Right ventricle myocardium superior (tissue), 1 donor: Measurements from ENCODE around the gene TAX1BP1. TPM values are rescaled to one million over a fixed set of nuclear protein-coding genes. Genes with fewer than 3 reads are reported as not detected.
"Not testable (repeated sequence)": the region's sequence is repeated elsewhere in the genome, so short reads cannot be mapped to it uniquely, and the experiment has no call there.

Source experiments
- ATAC-seq: fragments of 200-7000 bp; cut with Tn5 transposase; one replicate; pipeline ENCODE4 v1.9.1; 2020; ENCODE audit warnings: mild to moderate bottlenecking; ENCODE audit not compliant: poor library complexity
- DNase-seq: peaks from one replicate; pipeline ENCODE4 v3.0.0-alpha.2; 2020
- intact Hi-C: fragments of 100-400 bp; cut with DNase I; formaldehyde crosslinking; loops from one replicate; pipeline ENCODE4 v1.11.2; 2022
- total RNA-seq: library from RNA; stranded (reverse); fragmentation: NEBNext Ultra II Directional; extraction: Animal tissue kit (Norgen Biotek cat#: 25700); gene quantifications from one replicate; pipeline ENCODE4 v1.2.1, GENCODE V29; 2021
- donor health status: DM: no; HTN: yes; CAD: no; lungs with severe emphysema.

TAX1BP1 gene
- total RNA-seq, 1 donor from 2014 or later = 158 TPM

- DNase-seq (no peak), ATAC-seq (no peak)
- intact Hi-C loops = loop anchor here (10.0 kb wide), 1 partner anchor 70 kb away; the partner anchor contains the start of gene HIBADH
These were observed 4.8 kb upstream of the TAX1BP1 start for GRCh38 chr7:27735165-27735564.

- ATAC-seq (no peak), DNase-seq (no peak)
- intact Hi-C loops = loop anchor here (10.0 kb wide), 1 partner anchor 71 kb away; the partner anchor contains the start of gene HIBADH
These were observed 4.1 kb upstream of the TAX1BP1 start for GRCh38 chr7:27735831-27736230.

GRCh38 chr7:27737178-27737577, 2.8 kb upstream of the TAX1BP1 start:
- intact Hi-C loops = loop anchor here (10.0 kb wide), 1 partner anchor 72 kb away; the partner anchor contains the start of gene HIBADH
- no peak for ATAC-seq

GRCh38 chr7:27737616-27738015, 2.3 kb upstream of the TAX1BP1 start:
- DNase-seq (no peak), ATAC-seq (no peak)
- intact Hi-C loops = loop anchor here (10.0 kb wide), 1 partner anchor 73 kb away; the partner anchor contains the start of gene HIBADH

More at GRCh38 chr7:27737178-27737577, 2.8 kb upstream of the TAX1BP1 start:
- no peak for DNase-seq

- ATAC-seq = peak; percentile 58
- DNase-seq = no peak
- intact Hi-C loops = loop anchor here (10.0 kb wide), 1 partner anchor 75 kb away; the partner anchor contains the start of gene HIBADH
These were observed 557 bp upstream of the TAX1BP1 start for GRCh38 chr7:27739301-27739908.

- peak; percentile 88 for ATAC-seq
- peak; percentile 90 for DNase-seq
- intact Hi-C loops = loop anchor here (10.0 kb wide), 1 partner anchor 184 kb away; no protein-coding TSS in a partner anchor
These were observed 606 bp downstream of the TAX1BP1 start for GRCh38 chr7:27740449-27741086.

GRCh38 chr7:27742091-27742710, 2.2 kb downstream of the TAX1BP1 start:
- intact Hi-C loops = loop anchor here (10.0 kb wide), 1 partner anchor 183 kb away; no protein-coding TSS in a partner anchor
- DNase-seq, ATAC-seq: not testable (repeated sequence)

GRCh38 chr7:27745064-27745583, 5.2 kb downstream of the TAX1BP1 start:
- ATAC-seq = no peak
- intact Hi-C loops = loop anchor here (10.0 kb wide), 1 partner anchor 180 kb away; no protein-coding TSS in a partner anchor

GRCh38 chr7:27746486-27746885, 6.5 kb downstream of the TAX1BP1 start:
- no peak for ATAC-seq
- DNase-seq = no peak
- intact Hi-C loops = loop anchor here (10.0 kb wide), 1 partner anchor 178 kb away; no protein-coding TSS in a partner anchor

More at GRCh38 chr7:27745064-27745583, 5.2 kb downstream of the TAX1BP1 start:
- no peak for DNase-seq

- no peak for ATAC-seq
- intact Hi-C loops = loop anchor here (10.0 kb wide), 1 partner anchor 178 kb away; no protein-coding TSS in a partner anchor
- no peak for DNase-seq
These were observed 7.0 kb downstream of the TAX1BP1 start for GRCh38 chr7:27746978-27747377.

- intact Hi-C loops = loop anchor here (10.0 kb wide), 1 partner anchor 177 kb away; no protein-coding TSS in a partner anchor
- DNase-seq = no peak
- peak; percentile 43 for ATAC-seq
These were observed 7.8 kb downstream of the TAX1BP1 start for GRCh38 chr7:27747589-27748368.

GRCh38 chr7:27750316-27750715, 10.4 kb downstream of the TAX1BP1 start:
- intact Hi-C loops = no loop called here
- DNase-seq = no peak
- no peak for ATAC-seq

- DNase-seq (no peak), ATAC-seq (no peak)
- intact Hi-C loops = no loop called here
These were observed 12.1 kb downstream of the TAX1BP1 start for GRCh38 chr7:27751888-27752660.

- intact Hi-C loops = no loop called here
- DNase-seq = no peak
- ATAC-seq = no peak
These were observed 13.9 kb downstream of the TAX1BP1 start for GRCh38 chr7:27753863-27754262.

GRCh38 chr7:27756298-27756697, 16.3 kb downstream of the TAX1BP1 start:
- intact Hi-C loops = no loop called here
- ATAC-seq (peak; percentile 12), DNase-seq (no peak)

- intact Hi-C loops = no loop called here
- DNase-seq (no peak), ATAC-seq (no peak)
These were observed 19.5 kb downstream of the TAX1BP1 start for GRCh38 chr7:27759491-27759890.

GRCh38 chr7:27762062-27762461, 22.1 kb downstream of the TAX1BP1 start:
- intact Hi-C loops = no loop called here
- no peak for DNase-seq
- no peak for ATAC-seq
